GM18505 (cell line): ENCODE measurements around the gene SMARCA2.

Source experiments
- ATAC-seq: cut with Tn5 transposase; IDR thresholded peaks from one replicate; pipeline ENCODE4 v1.9.1; 2021; ENCODE audit not compliant: unreplicated experiment
- POLR2A ChIP-seq: IDR thresholded peaks from 4 replicates; pipeline ENCODE4 v1.6.1; 2011; ENCODE audit warnings: borderline replicate concordance; ENCODE audit not compliant: insufficient read depth, insufficient read length; ENCODE audit errors: extremely low read depth

The SMARCA2 gene

DNA sequence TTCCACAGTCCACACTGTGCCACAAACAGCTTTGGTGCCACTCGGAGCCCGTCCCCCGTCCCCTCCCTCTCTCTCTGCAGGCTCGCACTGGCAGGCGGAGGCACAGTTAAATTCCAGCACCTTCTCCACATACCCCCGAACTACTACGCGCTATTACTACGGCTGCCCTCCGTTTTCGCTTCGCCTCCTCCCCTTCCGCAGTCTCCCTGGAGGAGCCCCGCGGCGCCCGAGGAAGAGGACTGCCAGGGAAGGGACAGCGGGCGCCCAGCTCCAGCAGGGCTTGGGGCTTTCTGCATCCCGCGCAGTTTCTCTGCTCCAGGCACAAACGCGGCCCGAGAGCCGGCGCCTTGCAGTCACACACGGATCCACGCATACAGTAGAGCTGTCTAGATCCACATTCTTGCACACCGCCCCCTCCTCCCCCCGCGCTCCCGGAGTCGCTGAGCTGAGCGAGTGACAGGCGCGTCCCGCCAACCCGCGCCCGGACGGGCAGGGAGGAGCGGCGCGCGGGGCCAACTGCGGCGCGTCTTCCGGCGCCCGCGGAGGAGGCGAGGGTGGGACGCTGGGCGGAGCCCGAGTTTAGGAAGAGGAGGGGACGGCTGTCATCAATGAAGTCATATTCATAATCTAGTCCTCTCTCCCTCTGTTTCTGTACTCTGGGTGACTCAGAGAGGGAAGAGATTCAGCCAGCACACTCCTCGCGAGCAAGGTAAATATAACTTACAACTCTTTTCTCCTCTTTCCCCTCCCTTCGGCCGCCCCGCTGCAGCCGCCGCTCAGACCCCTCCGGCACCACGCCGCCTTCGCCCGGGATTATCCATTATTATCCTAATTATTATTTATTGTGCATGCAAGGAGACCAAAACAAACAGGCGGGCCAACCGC, at the start of gene SMARCA2:
Gene SMARCA2 (plus strand): TSS at position 652 of the 885 bp plus-strand sequence. CDS start 13,676 bp downstream, outside the sequence.
- peak; percentile 95 for TF ChIP-seq POLR2A
- peak; percentile 78 for ATAC-seq

- no peak for ATAC-seq
- no peak for TF ChIP-seq POLR2A
These were observed 48.3 kb upstream of the SMARCA2 start for GRCh38 chr9:1966725-1967366.

DNA sequence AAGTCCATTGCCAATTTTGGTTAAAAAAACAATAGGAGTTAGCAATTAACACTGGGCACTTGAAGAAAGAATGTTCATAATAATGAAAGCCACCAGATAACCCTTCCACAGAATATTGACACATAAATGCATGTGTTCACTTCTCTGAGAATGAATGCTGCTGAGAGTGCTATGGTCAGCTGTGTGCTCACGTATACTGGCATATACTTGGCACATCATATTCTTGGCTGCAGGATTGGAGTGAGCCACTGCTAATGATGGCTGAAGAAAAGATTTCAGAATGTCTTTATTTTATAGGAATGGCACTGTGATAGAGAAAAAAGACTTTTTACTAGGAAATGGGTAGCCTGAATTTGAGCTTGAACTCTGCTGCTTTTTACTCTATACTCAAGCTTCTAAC, 46.0 kb upstream of the SMARCA2 start:
- TF ChIP-seq POLR2A: no peak
- no peak for ATAC-seq

DNA sequence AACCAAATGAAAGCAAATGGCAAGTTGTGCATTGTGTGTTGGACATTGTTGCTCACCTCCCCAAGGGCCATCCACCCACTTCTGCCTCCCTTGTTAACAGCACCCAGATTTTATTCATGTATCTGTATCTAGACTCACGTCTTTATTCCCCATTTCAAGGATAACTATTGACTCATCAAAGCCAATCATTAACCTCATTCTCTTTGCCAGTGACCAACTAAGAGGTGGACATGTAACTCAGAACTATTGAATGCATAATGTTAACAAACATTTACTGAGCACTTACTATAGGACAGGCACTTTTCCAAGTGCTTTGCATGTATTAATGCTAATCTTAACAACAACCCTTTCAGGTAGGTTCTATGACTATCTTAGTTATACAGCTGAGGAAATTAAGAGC, 45.2 kb upstream of the SMARCA2 start:
- TF ChIP-seq POLR2A: no peak
- no peak for ATAC-seq

- TF ChIP-seq POLR2A: no peak
- no peak for ATAC-seq
These were observed 42.5 kb upstream of the SMARCA2 start for GRCh38 chr9:1972672-1973071.

- no peak for TF ChIP-seq POLR2A
- no peak for ATAC-seq
These were observed 38.1 kb upstream of the SMARCA2 start for GRCh38 chr9:1977026-1977425.

DNA sequence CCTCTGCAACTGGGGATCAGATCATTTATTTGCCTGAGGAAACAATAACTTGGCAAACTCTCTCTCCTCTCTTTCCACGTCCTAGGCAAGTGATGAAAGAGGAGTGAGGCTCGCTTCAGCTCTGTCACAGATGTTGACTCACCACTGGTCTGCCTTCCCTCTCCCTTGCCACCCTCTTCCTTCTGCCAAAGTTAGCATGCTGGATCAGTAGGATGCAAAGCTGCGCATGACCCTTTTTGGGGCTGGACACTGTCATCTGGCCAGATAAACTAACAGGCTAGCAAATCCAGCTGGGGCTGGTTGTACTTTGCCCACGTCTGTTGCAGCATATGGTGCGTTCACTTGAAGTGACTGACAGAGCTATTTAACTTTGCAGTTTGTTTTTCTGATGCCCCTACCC, 36.2 kb upstream of the SMARCA2 start:
- no peak for TF ChIP-seq POLR2A
- no peak for ATAC-seq

- TF ChIP-seq POLR2A: no peak
- ATAC-seq: no peak
These were observed 35.3 kb upstream of the SMARCA2 start for GRCh38 chr9:1979741-1980367.

- no peak for ATAC-seq
These were observed 34.8 kb upstream of the SMARCA2 start for GRCh38 chr9:1980387-1980786.

DNA sequence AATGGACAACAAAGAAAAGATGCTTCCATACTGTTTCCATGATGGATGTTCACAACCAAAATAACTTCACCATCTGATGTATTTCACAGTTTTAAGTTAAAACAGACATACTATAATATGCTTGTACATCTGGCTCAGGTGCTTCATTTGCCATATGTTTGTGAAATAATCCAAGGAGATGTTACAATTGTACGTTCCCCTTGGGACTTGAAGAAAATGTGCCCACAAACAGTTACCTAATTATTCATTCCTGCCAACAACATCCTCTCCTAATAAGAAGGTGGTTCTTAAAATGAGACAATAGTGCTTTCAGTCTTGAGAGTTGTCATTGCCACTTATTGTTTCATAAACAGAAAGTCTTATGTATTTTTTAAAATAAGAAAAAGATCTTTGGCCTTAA, 33.1 kb upstream of the SMARCA2 start:
- ATAC-seq: no peak

More at GRCh38 chr9:1980387-1980786, 34.8 kb upstream of the SMARCA2 start:
- no peak for TF ChIP-seq POLR2A

DNA sequence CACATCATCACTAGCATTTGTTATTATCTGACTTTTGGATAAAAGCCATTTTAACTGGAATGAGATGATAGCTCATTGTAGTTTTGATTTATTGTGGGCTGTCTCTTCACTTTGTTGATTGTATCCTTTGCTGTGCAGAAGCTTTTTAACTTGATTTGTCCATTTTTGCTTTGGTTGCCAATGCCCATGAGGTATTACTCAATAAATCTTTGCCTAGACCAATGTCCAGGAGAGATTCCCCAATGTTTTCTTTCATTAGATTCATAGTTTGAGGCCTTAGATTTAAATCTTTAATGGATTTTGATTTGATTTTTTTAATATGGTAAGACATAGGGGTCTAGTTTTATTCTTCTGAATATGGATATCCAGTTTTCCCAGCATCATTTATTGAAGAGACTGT, 28.8 kb upstream of the SMARCA2 start:
- ATAC-seq: no peak
- no peak for TF ChIP-seq POLR2A

More for the DNA sequence above, 33.1 kb upstream of the SMARCA2 start:
- no peak for TF ChIP-seq POLR2A

DNA sequence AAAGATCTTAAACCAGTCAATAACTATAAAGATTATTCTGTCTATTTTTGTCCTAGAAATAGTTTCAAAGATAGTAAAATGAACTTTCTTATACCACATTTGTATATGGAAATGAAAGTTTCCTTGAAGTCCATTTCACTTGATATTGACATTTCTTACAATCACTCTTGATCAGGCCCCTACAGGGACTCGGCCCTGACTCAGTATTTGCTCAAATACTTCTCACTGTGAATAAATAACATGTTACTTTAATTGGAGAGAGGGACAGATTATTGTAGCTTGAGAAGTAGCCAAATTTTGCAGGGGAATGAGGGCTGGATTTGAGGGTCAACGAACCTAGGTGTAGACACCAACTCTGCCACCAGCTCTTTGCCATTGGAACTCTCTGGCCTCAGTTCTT, 25.6 kb upstream of the SMARCA2 start:
- ATAC-seq: no peak
- no peak for TF ChIP-seq POLR2A

DNA sequence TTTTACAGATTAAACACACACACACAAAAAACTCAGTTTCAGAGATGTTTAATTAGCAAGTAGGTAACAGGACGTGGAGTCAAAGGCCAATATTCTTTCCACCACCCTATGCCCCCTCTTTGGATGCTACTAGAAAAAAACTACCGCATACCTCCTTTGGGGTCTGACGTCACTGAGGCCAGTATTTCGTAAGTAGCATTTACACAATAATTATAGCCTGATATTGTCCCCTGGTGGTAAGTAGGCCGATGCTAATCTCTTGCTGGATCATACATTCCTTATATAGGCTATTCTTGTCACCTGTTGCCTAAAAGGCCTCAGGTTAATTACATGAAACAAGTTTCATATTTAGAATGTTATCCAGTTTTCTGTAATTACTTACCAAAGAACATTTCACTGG, 21.0 kb upstream of the SMARCA2 start:
- ATAC-seq: no peak
- no peak for TF ChIP-seq POLR2A
